Vagina (tissue), 2 donors: ENCODE data around the gene RAC2. TPM values are rescaled to one million over a fixed set of nuclear protein-coding genes. Genes with fewer than 3 reads are reported as not detected.

Experiments used
- DNase-seq, 2 donors: peaks; one replicate each; pipeline ENCODE4 v3.0.0-alpha.2; 2017; ENCODE audit errors: extremely low spot score in 2 of 2
- H3K27ac ChIP-seq: fragments of 200-600 bp; sonication (generic); one replicate; pipeline ENCODE4 v1.5.1; 2019
- H3K27me3 ChIP-seq: fragments of 200-600 bp; sonication (generic); one replicate; pipeline ENCODE4 v1.5.1; 2019
- H3K36me3 ChIP-seq, 2 donors: fragments of 200-600 bp; sonication (generic); one replicate each; pipeline ENCODE4 v1.5.1; 2017 to 2019
- H3K4me1 ChIP-seq: fragments of 200-600 bp; sonication (generic); one replicate; pipeline ENCODE4 v1.5.1; 2019
- H3K4me3 ChIP-seq, 2 donors: fragments of 200-600 bp; sonication (generic); 1 replicate in 1 of 2; 2 replicates in 1 of 2; pipeline ENCODE4 v1.5.1; 2016 to 2019
- H3K9me3 ChIP-seq: fragments of 200-600 bp; sonication (generic); one replicate; pipeline ENCODE4 v1.5.1; 2019
- POLR2A ChIP-seq, 2 donors: fragments of 450-650 bp; IDR thresholded peaks; one replicate each; pipeline ENCODE4 v1.6.1; 2017; ENCODE audit warnings: antibody characterized with exemption in 2 of 2, mild to moderate bottlenecking in 2 of 2, moderate library complexity in 2 of 2
- POLR2AphosphoS5 ChIP-seq, 2 donors: sonication (generic); formaldehyde crosslinking; IDR thresholded peaks; one replicate each; pipeline ENCODE4 v1.9.0; 2017; ENCODE audit warnings: antibody characterized with exemption in 2 of 2, mild to moderate bottlenecking in 2 of 2, low read depth in 1 of 2; ENCODE audit not compliant: insufficient read depth in 1 of 2
- intact Hi-C: fragments of 100-400 bp; cut with DNase I; formaldehyde crosslinking; loops from one replicate; pipeline ENCODE4 v1.15.1; 2023
- total RNA-seq: library from RNA; depleted of rRNA; stranded (reverse); fragments of >200 nt; gene quantifications from one replicate; pipeline ENCODE4 v1.2.3, GENCODE V29; 2016
- TF ChIP-seq, protein P1 (sequence below), 3 experiments: fragments of 450-650 bp in 2 of 3; fragments of 200-600 bp in 1 of 3; sonication (generic) in 1 of 3; IDR thresholded peaks; one replicate each; pipeline ENCODE4 v1.5.1; 2017 to 2019; ENCODE audit warnings: antibody characterized with exemption in 3 of 3, mild to moderate bottlenecking in 2 of 3, moderate library complexity in 2 of 3

RAC2 gene
- total RNA-seq, 1 donor from 2014 or later: 15.7 TPM

DNA sequence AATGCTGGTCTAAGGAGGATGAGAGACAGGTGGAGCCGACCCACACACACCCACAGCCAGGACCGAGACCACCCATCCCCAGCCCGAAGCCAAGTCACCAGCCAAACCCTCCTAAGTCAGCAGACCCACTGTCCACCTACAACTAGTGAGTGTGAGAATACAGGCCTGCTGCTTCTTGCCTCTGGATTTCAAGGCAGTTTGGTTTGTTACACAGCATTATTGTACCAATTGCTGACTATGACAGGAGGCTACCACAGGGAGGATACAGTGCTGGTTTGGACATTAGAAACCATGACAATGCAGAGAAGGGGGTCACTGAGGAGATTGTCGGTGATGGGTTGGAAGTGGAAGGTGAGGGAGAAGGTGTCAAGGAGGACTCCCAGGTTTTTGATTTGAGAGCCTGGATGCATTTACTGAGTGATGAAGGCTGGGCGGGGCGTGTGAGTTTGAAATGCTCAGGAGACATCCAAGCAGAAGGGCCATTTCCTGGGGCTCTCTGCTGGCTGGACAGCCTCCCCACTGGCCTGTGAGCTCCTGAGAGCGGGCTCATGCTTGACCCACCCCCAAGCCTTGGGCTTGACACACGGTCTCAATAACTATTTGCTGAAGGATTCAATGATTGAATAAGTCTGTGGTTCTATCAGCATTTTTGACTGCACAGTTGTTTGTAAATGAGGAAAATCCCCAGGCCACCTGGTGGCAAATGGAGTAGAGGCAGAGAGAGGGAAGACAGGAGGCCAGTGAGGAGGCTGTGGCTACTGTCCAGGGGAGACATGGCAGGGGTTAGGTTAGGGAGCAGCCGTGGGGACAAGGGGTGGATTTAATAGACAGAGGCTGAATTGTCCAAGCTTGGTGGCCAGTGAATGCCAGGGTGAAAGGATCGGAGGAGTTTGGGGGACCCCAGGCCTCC, 22.4 kb downstream of the RAC2 start:
- Histone ChIP-seq H3K9me3 (no peaks in the 10 kb centered on the region), H3K27me3 (no peaks in the 10 kb centered on the region), H3K36me3 (no peaks in the 10 kb centered on the region), H3K27ac (no peak overlapping the region), H3K4me1 (no peaks in the 10 kb centered on the region), H3K4me3 (no peak overlapping the region)
- intact Hi-C loops: no loop called here
- no peak for TF ChIP-seq POLR2A (IDR thresholded peaks at IDR 0.05)
- TF ChIP-seq, protein P1, sequence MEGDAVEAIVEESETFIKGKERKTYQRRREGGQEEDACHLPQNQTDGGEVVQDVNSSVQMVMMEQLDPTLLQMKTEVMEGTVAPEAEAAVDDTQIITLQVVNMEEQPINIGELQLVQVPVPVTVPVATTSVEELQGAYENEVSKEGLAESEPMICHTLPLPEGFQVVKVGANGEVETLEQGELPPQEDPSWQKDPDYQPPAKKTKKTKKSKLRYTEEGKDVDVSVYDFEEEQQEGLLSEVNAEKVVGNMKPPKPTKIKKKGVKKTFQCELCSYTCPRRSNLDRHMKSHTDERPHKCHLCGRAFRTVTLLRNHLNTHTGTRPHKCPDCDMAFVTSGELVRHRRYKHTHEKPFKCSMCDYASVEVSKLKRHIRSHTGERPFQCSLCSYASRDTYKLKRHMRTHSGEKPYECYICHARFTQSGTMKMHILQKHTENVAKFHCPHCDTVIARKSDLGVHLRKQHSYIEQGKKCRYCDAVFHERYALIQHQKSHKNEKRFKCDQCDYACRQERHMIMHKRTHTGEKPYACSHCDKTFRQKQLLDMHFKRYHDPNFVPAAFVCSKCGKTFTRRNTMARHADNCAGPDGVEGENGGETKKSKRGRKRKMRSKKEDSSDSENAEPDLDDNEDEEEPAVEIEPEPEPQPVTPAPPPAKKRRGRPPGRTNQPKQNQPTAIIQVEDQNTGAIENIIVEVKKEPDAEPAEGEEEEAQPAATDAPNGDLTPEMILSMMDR (IDR thresholded peaks at IDR 0.05): no peak
- no peak for TF ChIP-seq POLR2AphosphoS5 (IDR thresholded peaks at IDR 0.05; ENCODE audit: insufficient read depth in 1 of 2, low read depth in 1 of 2)
- DNase-seq: no peak

DNA sequence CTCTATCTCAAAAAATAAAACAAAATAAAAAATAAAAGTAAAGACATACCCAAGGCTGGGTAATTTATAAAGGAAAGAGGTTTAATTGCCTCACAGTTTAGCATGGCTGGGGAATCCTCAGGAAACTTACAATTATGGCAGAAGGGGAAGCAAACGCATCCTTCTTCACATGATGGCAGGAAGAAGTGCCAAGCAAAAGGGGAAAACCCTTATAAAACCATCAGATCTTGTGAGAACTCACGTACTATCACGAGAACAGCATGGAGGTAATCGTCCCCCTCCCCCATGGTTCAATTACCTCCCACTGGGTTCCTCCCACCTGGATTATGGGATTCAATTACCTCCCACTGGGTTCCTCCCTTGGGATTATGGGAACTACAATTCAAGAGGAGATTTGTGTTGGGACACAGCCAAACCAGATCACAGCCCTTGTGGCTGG, 23.5 kb downstream of the RAC2 start:
- Histone ChIP-seq H3K36me3 (no peaks in the 10 kb centered on the region), H3K27me3 (no peaks in the 10 kb centered on the region), H3K4me3 (no peak overlapping the region), H3K27ac (no peak overlapping the region), H3K9me3 (no peaks in the 10 kb centered on the region), H3K4me1 (no peaks in the 10 kb centered on the region)
- intact Hi-C loops: no loop called here
- no peak for TF ChIP-seq POLR2AphosphoS5 (IDR thresholded peaks at IDR 0.05; ENCODE audit: insufficient read depth in 1 of 2, low read depth in 1 of 2)
- TF ChIP-seq, protein P1 (IDR thresholded peaks at IDR 0.05): no peak
- DNase-seq: no peak

DNA sequence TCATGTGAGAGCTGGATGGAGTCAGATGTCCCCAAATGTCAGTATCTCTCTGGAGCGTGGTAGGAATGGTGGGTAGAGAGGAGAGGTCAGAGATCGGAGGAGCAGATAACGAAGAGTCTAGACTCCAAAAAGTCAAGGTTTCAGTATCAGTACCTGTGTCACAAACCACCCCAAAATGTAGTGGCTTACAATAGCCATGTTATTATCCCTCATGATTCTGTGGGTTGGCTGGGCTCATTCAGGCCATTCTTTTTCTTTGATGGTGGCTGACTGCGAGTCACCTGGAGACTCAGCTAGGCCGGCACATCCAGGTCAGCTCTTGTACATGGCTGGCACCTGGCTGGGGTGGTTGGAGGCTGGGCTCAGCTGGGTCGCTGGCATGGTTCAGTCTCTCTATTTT, 24.5 kb downstream of the RAC2 start:
- no peak overlapping the region for H3K4me3 ChIP-seq
- H3K4me1 ChIP-seq: no peaks in the 10 kb centered on the region
- intact Hi-C loops: no loop called here
- no peak overlapping the region for H3K27ac ChIP-seq
- no peak for TF ChIP-seq POLR2AphosphoS5 (IDR thresholded peaks at IDR 0.05; ENCODE audit: insufficient read depth in 1 of 2, low read depth in 1 of 2)
- TF ChIP-seq, protein P1 (IDR thresholded peaks at IDR 0.05): no peak
- no peak for TF ChIP-seq POLR2A (IDR thresholded peaks at IDR 0.05)
- no peaks in the 10 kb centered on the region for H3K27me3 ChIP-seq
- H3K9me3 ChIP-seq: no peaks in the 10 kb centered on the region
- H3K36me3 ChIP-seq: no peaks in the 10 kb centered on the region
- DNase-seq: no peak

DNA sequence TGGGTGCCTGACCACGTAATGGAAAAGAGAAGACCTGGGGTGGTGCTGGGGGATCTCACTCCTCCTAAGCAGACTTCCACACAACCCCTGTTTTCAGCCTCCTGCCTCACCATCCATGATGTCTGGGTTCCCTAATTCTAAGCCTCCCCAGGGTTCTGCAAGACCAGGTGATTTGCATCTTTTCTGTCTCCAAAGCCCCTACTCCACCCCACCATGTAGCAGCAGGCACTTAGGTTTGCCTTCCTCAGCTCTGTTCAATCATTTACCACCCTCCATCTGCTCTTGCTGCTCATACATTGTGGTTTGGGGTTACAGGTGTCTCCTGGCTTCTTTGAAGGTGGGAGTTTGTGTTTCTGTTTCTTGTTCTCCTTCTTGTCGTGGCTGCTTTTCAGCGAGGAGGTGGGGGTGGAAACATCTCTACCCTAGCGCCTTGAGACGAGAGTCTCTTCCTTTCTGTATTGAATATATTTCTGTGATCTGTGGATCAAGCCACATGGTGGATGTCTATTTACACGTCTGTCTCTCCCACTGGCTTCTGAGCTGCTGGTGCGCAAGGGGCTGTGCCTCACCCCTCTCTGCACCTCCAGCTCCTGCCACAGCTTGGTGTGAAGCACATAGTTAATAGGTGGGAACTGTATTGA, 25.2 kb downstream of the RAC2 start:
- no peak overlapping the region for H3K4me3 ChIP-seq
- intact Hi-C loops: no loop called here
- H3K36me3 ChIP-seq: no peaks in the 10 kb centered on the region
- H3K27me3 ChIP-seq: no peaks in the 10 kb centered on the region
- H3K9me3 ChIP-seq: no peaks in the 10 kb centered on the region
- DNase-seq: no peak
- TF ChIP-seq, protein P1 (IDR thresholded peaks at IDR 0.05): no peak
- TF ChIP-seq POLR2AphosphoS5 (IDR thresholded peaks at IDR 0.05; ENCODE audit: insufficient read depth in 1 of 2, low read depth in 1 of 2): no peak
- TF ChIP-seq POLR2A (IDR thresholded peaks at IDR 0.05): no peak
- no peak overlapping the region for H3K27ac ChIP-seq
- no peaks in the 10 kb centered on the region for H3K4me1 ChIP-seq

DNA sequence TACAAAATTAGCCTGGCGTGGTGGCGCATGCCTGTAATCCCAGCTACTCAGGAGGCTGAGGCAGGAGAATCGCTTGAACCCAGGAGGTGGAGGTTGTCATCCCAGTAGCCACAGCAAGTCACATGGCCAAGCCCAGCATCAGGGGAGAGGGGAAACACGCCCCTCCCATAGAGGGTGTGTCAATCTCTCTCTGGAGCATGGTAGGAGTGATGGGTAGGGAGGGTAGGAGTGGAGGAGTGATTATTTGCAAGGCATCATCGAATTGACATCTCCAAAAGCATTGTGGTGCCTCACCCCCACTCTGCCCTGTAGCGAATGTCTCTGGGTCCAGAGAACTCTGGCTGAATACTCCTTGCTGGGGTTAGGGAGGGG, 25.7 kb downstream of the RAC2 start:
- no peaks in the 10 kb centered on the region for H3K27me3 ChIP-seq

More for the DNA sequence above, 25.7 kb downstream of the RAC2 start:
- intact Hi-C loops: no loop called here
- Histone ChIP-seq H3K4me3 (no peak overlapping the region), H3K4me1 (no peaks in the 10 kb centered on the region), H3K27ac (no peak overlapping the region), H3K9me3 (no peaks in the 10 kb centered on the region), H3K36me3 (no peaks in the 10 kb centered on the region)
- no peak for DNase-seq
- TF ChIP-seq, protein P1 (IDR thresholded peaks at IDR 0.05): no peak
- no peak for TF ChIP-seq POLR2AphosphoS5 (IDR thresholded peaks at IDR 0.05; ENCODE audit: insufficient read depth in 1 of 2, low read depth in 1 of 2)
- no peak for TF ChIP-seq POLR2A (IDR thresholded peaks at IDR 0.05)
